Activated T-helper 17 cell treated with anti-CD3 and anti-CD28 coated beads, Interleukin-2, amount 50 U/mL, for 72 hours (primary cell): ENCODE results near the gene ST8SIA1. TPM values are rescaled to one million over a fixed set of nuclear protein-coding genes. Genes with fewer than 3 reads are reported as not detected.

Experiments
- ATAC-seq: fragments of 150-1000 bp; cut with Tn5 transposase; replicated peaks from 2 replicates; pipeline ENCODE4 v1.10.0; 2021; ENCODE audit warnings: mild to moderate bottlenecking, moderate library complexity
- H3K27ac Mint-ChIP-seq: one replicate; pipeline ENCODE4 v1.8.0; 2022; ENCODE audit warnings: mixed read lengths
- H3K27me3 Mint-ChIP-seq: one replicate; pipeline ENCODE4 v1.8.0; 2022; ENCODE audit warnings: mixed read lengths
- H3K36me3 Mint-ChIP-seq: one replicate; pipeline ENCODE4 v1.8.0; 2022; ENCODE audit warnings: low read depth, mild to moderate bottlenecking, mixed read lengths
- H3K4me1 Mint-ChIP-seq: one replicate; pipeline ENCODE4 v1.8.0; 2022; ENCODE audit warnings: mixed read lengths
- H3K4me3 Mint-ChIP-seq: one replicate; pipeline ENCODE4 v1.8.0; 2022; ENCODE audit warnings: mild to moderate bottlenecking, mixed read lengths
- H3K9me3 Mint-ChIP-seq: one replicate; pipeline ENCODE4 v1.8.0; 2022; ENCODE audit warnings: mixed read lengths
- total RNA-seq, 2 donors: library from RNA; stranded (reverse); gene quantifications; one replicate each; pipeline ENCODE4 v1.2.3, GENCODE V29; 2022

Gene ST8SIA1
- total RNA-seq, 2 donors from 2014 or later = 2.5 to 3.6 TPM

GRCh38 chr12:22228022-22228875 lies 106.3 kb downstream of the ST8SIA1 start:
- Mint-ChIP-seq H3K4me1 (peaks cover 8% of the 10 kb centered on the region), H3K36me3 (no peaks in the 10 kb centered on the region), H3K27me3 (no peaks in the 10 kb centered on the region), H3K27ac (no peak overlapping the region), H3K4me3 (no peak overlapping the region), H3K9me3 (no peaks in the 10 kb centered on the region)
- no peak for ATAC-seq

- peaks cover 5% of the 10 kb centered on the region for H3K4me1 Mint-ChIP-seq
- H3K4me3 Mint-ChIP-seq = no peak overlapping the region
- no peaks in the 10 kb centered on the region for H3K27me3 Mint-ChIP-seq
- H3K36me3 Mint-ChIP-seq = no peaks in the 10 kb centered on the region
- ATAC-seq = no peak
- H3K9me3 Mint-ChIP-seq = no peaks in the 10 kb centered on the region
- H3K27ac Mint-ChIP-seq = no peak overlapping the region
Observed at GRCh38 chr12:22223356-22223755, 111.2 kb downstream of the ST8SIA1 start.

- no peaks in the 10 kb centered on the region for H3K36me3 Mint-ChIP-seq
- no peak overlapping the region for H3K27ac Mint-ChIP-seq
- no peaks in the 10 kb centered on the region for H3K27me3 Mint-ChIP-seq
- no peaks in the 10 kb centered on the region for H3K4me1 Mint-ChIP-seq
- H3K9me3 Mint-ChIP-seq = no peaks in the 10 kb centered on the region
- no peak overlapping the region for H3K4me3 Mint-ChIP-seq
- no peak for ATAC-seq
Observed at GRCh38 chr12:22217556-22217955, 117.0 kb downstream of the ST8SIA1 start.

DNA sequence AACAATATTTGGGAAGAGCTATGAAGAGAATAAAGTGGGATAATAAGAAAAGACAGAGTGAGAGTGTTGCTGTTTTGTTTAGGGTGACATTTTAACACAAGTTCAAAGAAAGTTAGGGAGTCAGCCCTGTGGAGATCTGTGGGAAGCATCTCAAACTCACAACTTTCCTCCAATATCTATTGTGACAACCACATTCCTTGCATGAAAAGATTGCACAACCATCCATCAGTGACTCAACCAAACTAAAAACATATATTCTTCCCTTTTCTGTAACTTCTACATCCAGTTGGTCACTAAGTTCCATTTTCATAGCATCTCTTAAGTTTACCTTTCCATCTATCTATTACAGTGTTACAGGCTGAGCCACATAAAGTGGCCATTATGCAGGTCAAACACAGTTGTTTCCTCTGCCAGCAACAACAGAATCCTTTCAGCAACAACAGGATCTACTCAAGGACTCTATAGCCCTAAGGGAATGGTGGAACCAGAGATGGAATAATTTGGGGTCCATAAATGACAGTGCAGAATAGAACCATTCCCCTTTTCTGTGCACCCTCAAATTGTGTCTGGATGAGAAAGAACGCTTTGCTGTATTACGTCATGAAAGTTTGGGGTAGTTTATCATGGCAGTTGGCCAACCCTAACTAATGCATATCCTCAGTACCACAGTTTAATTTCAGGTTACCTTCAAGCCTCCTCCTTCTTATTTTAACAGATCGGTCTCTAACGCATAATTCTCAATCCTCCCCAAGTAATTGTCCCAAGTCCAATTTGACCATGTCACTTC lies 118.8 kb downstream of the ST8SIA1 start:
- H3K36me3 Mint-ChIP-seq = no peaks in the 10 kb centered on the region
- no peaks in the 10 kb centered on the region for H3K9me3 Mint-ChIP-seq
- no peak for ATAC-seq
- no peaks in the 10 kb centered on the region for H3K4me1 Mint-ChIP-seq
- no peak overlapping the region for H3K27ac Mint-ChIP-seq
- H3K4me3 Mint-ChIP-seq = no peak overlapping the region
- no peaks in the 10 kb centered on the region for H3K27me3 Mint-ChIP-seq

- Mint-ChIP-seq H3K36me3 (no peaks in the 10 kb centered on the region), H3K27ac (no peak overlapping the region), H3K27me3 (no peaks in the 10 kb centered on the region), H3K4me1 (no peaks in the 10 kb centered on the region), H3K4me3 (no peak overlapping the region), H3K9me3 (no peaks in the 10 kb centered on the region)
- no peak for ATAC-seq
Observed at GRCh38 chr12:22211128-22211527, 123.4 kb downstream of the ST8SIA1 start.

GRCh38 chr12:22209422-22209821 lies 125.1 kb downstream of the ST8SIA1 start:
- H3K4me3 Mint-ChIP-seq = no peak overlapping the region
- H3K36me3 Mint-ChIP-seq = no peaks in the 10 kb centered on the region
- peaks cover 1% of the 10 kb centered on the region for H3K9me3 Mint-ChIP-seq
- H3K27me3 Mint-ChIP-seq = no peaks in the 10 kb centered on the region
- no peak for ATAC-seq
- no peaks in the 10 kb centered on the region for H3K4me1 Mint-ChIP-seq
- H3K27ac Mint-ChIP-seq = no peak overlapping the region

DNA sequence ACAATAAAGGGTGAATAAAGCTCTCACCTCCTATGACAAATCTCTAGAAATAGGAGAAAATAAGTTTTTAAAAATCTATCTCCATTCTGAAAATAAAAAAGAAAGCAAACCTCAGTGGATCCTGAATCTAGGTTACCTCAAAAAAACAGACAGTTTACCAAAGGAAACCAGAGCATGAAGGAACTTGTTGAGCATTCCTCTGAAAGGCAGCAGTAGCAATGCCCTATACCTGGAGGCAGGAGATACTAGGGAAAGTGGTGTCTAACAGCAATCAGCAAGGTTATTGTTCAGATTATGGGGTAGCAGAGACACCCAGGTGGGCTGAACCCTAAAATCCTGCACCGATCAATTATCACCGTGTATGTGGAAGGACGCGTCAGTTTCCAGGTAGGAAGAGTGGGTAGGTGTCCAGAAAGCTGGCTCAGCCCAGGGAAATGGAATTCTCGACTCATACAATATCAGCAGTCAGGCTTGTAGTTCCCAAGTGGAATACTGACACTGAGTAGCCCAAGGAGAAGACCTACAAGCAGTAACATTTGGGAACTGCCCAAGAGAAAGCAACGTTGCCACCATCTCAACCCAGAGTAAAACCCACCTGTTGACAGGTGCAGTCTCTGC lies 128.3 kb downstream of the ST8SIA1 start:
- peaks cover 8% of the 10 kb centered on the region for H3K9me3 Mint-ChIP-seq
- peaks cover 17% of the 10 kb centered on the region for H3K36me3 Mint-ChIP-seq

DNA sequence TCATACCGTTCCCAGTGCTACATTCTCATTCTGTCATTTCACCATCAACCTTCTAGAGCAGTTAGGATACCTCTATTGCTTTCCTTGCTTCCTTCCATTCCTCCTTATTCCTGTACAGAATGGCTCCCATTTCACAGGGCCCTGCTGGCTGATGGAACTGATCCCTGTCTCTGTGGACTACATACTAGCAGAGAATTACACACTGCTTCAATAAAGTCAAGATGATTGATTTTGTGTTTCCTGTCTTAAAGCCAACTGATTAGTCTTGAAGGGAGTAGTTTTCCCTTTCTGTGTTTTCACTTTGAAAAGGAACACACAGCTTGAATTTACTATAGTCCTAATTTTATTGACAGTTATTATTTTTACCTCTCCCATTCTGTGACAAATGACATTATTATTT lies 130.1 kb downstream of the ST8SIA1 start:
- no peak for ATAC-seq
- H3K4me1 Mint-ChIP-seq = no peaks in the 10 kb centered on the region
- H3K36me3 Mint-ChIP-seq = peaks cover 19% of the 10 kb centered on the region
- no peak overlapping the region for H3K4me3 Mint-ChIP-seq
- H3K9me3 Mint-ChIP-seq = peaks cover 8% of the 10 kb centered on the region
- no peak overlapping the region for H3K27ac Mint-ChIP-seq
- no peaks in the 10 kb centered on the region for H3K27me3 Mint-ChIP-seq

More for the DNA sequence above, 128.3 kb downstream of the ST8SIA1 start:
- H3K4me1 Mint-ChIP-seq = no peaks in the 10 kb centered on the region
- H3K4me3 Mint-ChIP-seq = no peak overlapping the region
- H3K27me3 Mint-ChIP-seq = no peaks in the 10 kb centered on the region
- ATAC-seq = no peak
- H3K27ac Mint-ChIP-seq = no peak overlapping the region

DNA sequence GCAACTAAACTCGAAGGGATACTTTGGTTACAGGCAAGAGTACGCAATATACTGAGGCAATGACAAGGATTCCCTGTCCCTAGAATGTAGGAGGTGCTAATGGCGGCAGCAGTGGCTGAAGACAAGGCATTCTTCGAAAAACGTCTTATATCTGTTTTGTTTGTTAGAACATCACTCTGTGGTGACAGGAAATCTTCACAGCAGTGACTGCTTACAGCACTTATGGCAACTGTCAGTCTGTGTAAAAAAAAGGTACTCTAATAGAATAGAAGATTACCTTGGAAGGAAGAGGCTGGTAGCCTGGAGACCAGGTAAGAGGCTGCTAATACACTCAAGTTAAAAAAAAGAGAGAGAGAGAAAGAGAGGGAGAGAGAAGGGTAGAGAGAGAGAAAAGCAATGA lies 131.7 kb downstream of the ST8SIA1 start:
- Mint-ChIP-seq H3K36me3 (peaks cover 19% of the 10 kb centered on the region), H3K27me3 (no peaks in the 10 kb centered on the region), H3K27ac (no peak overlapping the region), H3K4me1 (no peaks in the 10 kb centered on the region), H3K4me3 (no peak overlapping the region), H3K9me3 (peaks cover 8% of the 10 kb centered on the region)
- no peak for ATAC-seq

- H3K9me3 Mint-ChIP-seq = peaks cover 8% of the 10 kb centered on the region
- no peaks in the 10 kb centered on the region for H3K4me1 Mint-ChIP-seq
- no peak overlapping the region for H3K27ac Mint-ChIP-seq
- no peaks in the 10 kb centered on the region for H3K27me3 Mint-ChIP-seq
- no peak for ATAC-seq
- peaks cover 19% of the 10 kb centered on the region for H3K36me3 Mint-ChIP-seq
- no peak overlapping the region for H3K4me3 Mint-ChIP-seq
Observed at GRCh38 chr12:22201101-22201500, 133.4 kb downstream of the ST8SIA1 start.

- no peak for ATAC-seq
- no peaks in the 10 kb centered on the region for H3K27me3 Mint-ChIP-seq
- peaks cover 2% of the 10 kb centered on the region for H3K36me3 Mint-ChIP-seq
- H3K27ac Mint-ChIP-seq = peak overlapping the region; percentile 69
- H3K4me1 Mint-ChIP-seq = no peaks in the 10 kb centered on the region
- H3K4me3 Mint-ChIP-seq = no peak overlapping the region
- no peaks in the 10 kb centered on the region for H3K9me3 Mint-ChIP-seq
Observed at GRCh38 chr12:22196236-22196635, 138.3 kb downstream of the ST8SIA1 start.

DNA sequence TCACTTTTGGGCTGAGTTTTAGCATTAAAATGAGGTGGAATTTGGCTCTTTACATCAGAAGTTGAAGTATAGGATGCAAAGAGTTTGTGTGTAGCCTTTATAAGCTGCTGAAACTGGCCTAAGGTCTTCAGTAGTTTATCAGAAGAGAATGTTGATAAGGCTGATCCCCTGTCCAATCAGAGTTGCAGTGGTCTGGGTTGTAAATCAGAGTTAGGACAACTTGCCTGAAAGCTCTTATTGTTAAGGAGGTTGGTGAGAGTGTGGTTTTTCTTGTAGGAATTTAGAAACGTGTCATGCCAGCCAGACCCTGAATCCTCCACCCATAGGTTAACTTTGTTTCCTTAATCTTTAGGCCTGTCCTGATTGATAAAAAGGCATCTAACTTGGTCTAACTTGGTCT lies 143.5 kb downstream of the ST8SIA1 start:
- Mint-ChIP-seq H3K36me3 (no peaks in the 10 kb centered on the region), H3K27me3 (no peaks in the 10 kb centered on the region), H3K27ac (no peak overlapping the region), H3K4me3 (no peak overlapping the region), H3K4me1 (no peaks in the 10 kb centered on the region), H3K9me3 (no peaks in the 10 kb centered on the region)
- no peak for ATAC-seq

DNA sequence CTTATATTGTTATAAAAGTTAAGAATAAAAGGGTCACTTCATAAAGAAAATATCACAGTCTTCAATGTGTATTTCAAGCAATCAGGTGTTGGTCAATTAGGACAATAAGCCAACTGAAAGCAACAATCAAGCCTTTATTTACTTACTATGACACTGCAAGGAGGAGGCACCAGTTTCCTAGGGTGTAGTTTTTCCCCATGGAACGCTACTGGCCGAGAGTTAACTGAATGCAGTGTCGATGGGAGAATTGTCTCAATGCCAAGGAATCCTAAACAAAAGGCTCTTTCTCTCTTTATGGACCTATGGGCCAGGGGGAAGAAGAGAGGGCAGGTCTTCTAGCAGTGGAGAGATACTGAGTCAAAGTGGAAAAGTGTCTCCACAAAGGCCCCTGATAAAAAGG lies 146.1 kb downstream of the ST8SIA1 start:
- no peaks in the 10 kb centered on the region for H3K27me3 Mint-ChIP-seq
- H3K27ac Mint-ChIP-seq = no peak overlapping the region
- no peak for ATAC-seq
- no peak overlapping the region for H3K4me3 Mint-ChIP-seq
- H3K36me3 Mint-ChIP-seq = no peaks in the 10 kb centered on the region
- no peaks in the 10 kb centered on the region for H3K4me1 Mint-ChIP-seq
- no peaks in the 10 kb centered on the region for H3K9me3 Mint-ChIP-seq

DNA sequence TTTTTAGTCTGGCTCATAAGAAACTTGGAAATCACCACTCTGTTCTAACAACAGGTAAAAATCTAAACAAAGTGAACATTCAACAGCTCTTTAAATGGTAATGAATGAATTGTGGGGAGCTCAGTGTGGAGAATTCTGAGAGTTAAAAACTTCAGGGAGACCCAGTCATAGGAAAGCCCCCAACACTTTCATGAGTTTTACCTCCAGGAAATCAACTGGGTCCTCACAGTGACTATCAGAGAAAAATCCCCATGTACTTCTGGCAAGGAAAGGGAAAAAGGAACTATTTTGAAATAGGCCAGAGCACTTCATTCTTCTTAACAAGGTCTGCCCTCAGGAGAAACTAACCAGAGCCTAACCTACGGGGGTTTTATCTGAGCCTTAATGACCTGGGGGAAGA lies 153.8 kb downstream of the ST8SIA1 start:
- Mint-ChIP-seq H3K4me1 (no peaks in the 10 kb centered on the region), H3K36me3 (no peaks in the 10 kb centered on the region), H3K27me3 (no peaks in the 10 kb centered on the region), H3K27ac (no peak overlapping the region), H3K9me3 (no peaks in the 10 kb centered on the region), H3K4me3 (no peak overlapping the region)
- no peak for ATAC-seq

- no peaks in the 10 kb centered on the region for H3K9me3 Mint-ChIP-seq
- no peak overlapping the region for H3K4me3 Mint-ChIP-seq
- H3K4me1 Mint-ChIP-seq = no peaks in the 10 kb centered on the region
- no peaks in the 10 kb centered on the region for H3K27me3 Mint-ChIP-seq
- H3K36me3 Mint-ChIP-seq = no peaks in the 10 kb centered on the region
- no peak overlapping the region for H3K27ac Mint-ChIP-seq
- no peak for ATAC-seq
Observed at GRCh38 chr12:22173177-22173576, 161.3 kb downstream of the ST8SIA1 start.
